HFFc6 (cell line): ENCODE data around the gene MN1. TPM values are rescaled to one million over a fixed set of nuclear protein-coding genes. Genes with fewer than 3 reads are reported as not detected.

ENCODE experiments used
- DNase-seq: peaks from one replicate; pipeline ENCODE4 v3.0.0-alpha.2; 2018
- H3K27ac Mint-ChIP-seq: 2 replicates; pipeline ENCODE4 v1.8.0; 2020; ENCODE audit warnings: mild to moderate bottlenecking, mixed read lengths
- H3K27me3 Mint-ChIP-seq: 2 replicates; pipeline ENCODE4 v1.8.0; 2021; ENCODE audit warnings: mild to moderate bottlenecking, moderate library complexity, mixed read lengths; ENCODE audit not compliant: insufficient read depth
- H3K36me3 Mint-ChIP-seq: 2 replicates; pipeline ENCODE4 v1.8.0; 2021; ENCODE audit warnings: low read depth, mixed read lengths
- H3K4me1 Mint-ChIP-seq: 2 replicates; pipeline ENCODE4 v1.8.0; 2020; ENCODE audit warnings: low read depth, mixed read lengths
- H3K4me3 Mint-ChIP-seq: 2 replicates; pipeline ENCODE4 v1.8.0; 2020; ENCODE audit warnings: mild to moderate bottlenecking, moderate library complexity, mixed read lengths
- H3K9me3 Mint-ChIP-seq: 2 replicates; pipeline ENCODE4 v1.8.0; 2020; ENCODE audit warnings: mild to moderate bottlenecking, mixed read lengths
- CTCF ChIP-seq: fragments of 200-600 bp; sonication (generic); IDR thresholded peaks from 2 replicates; pipeline ENCODE4 v1.5.0; 2021; ENCODE audit warnings: antibody characterized with exemption, mild to moderate bottlenecking
- total RNA-seq, 6 experiments: library from RNA; stranded (reverse); fragmentation: NEBNext Ultra II Directional; extraction: Animal tissue kit (Norgen Biotek cat#: 25700); gene quantifications; 2 replicates in 1 of 6; 3 replicates in 5 of 6; pipeline ENCODE4 v1.2.3, GENCODE V29; 2021

Gene MN1
- total RNA-seq, 6 experiments from 2014 or later = 0.09 to 0.14 (median 0.12) TPM

DNA sequence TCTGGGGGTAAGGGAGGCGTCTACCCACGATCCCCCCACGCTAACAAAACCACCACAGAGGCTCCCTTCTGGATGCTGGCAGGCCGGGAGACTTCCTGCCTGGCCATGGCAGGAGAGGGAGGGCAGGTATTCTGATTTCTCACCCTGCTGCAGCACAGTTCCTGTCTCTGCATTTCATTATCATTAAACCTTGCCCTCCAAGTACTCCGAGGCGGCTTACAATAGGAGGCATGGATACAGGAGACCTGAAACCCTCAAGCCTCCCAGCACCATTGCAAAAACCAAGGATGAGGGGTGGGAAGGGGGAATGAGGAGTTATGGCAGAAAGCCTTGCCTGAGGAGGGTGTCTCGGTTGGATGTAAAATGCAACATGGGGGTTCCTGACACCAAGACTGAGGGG is 44.1 kb upstream of the MN1 start:
- TF ChIP-seq CTCF = no peak
- Mint-ChIP-seq H3K36me3 (peaks cover 31% of the 10 kb centered on the region), H3K4me1 (peaks cover 17% of the 10 kb centered on the region), H3K27me3 (peaks cover 2% of the 10 kb centered on the region), H3K27ac (no peak overlapping the region), H3K4me3 (no peak overlapping the region), H3K9me3 (no peaks in the 10 kb centered on the region)
- no peak for DNase-seq

GRCh38 chr22:27844656-27845591 is 43.4 kb upstream of the MN1 start:
- DNase-seq = no peak
- H3K27ac Mint-ChIP-seq = no peak overlapping the region
- H3K27me3 Mint-ChIP-seq = peaks cover 2% of the 10 kb centered on the region
- H3K9me3 Mint-ChIP-seq = no peaks in the 10 kb centered on the region
- H3K4me3 Mint-ChIP-seq = no peak overlapping the region
- peaks cover 17% of the 10 kb centered on the region for H3K4me1 Mint-ChIP-seq
- no peak for TF ChIP-seq CTCF
- H3K36me3 Mint-ChIP-seq = peaks cover 26% of the 10 kb centered on the region

- H3K36me3 Mint-ChIP-seq = peaks cover 22% of the 10 kb centered on the region
- H3K9me3 Mint-ChIP-seq = no peaks in the 10 kb centered on the region
- DNase-seq = no peak
- H3K27ac Mint-ChIP-seq = no peak overlapping the region
- no peak for TF ChIP-seq CTCF
- peaks cover 17% of the 10 kb centered on the region for H3K4me1 Mint-ChIP-seq
- H3K4me3 Mint-ChIP-seq = no peak overlapping the region
- peaks cover 2% of the 10 kb centered on the region; the same call in 1 of the 2 replicates for H3K27me3 Mint-ChIP-seq
These were observed 42.7 kb upstream of the MN1 start for GRCh38 chr22:27844256-27844655.

DNA sequence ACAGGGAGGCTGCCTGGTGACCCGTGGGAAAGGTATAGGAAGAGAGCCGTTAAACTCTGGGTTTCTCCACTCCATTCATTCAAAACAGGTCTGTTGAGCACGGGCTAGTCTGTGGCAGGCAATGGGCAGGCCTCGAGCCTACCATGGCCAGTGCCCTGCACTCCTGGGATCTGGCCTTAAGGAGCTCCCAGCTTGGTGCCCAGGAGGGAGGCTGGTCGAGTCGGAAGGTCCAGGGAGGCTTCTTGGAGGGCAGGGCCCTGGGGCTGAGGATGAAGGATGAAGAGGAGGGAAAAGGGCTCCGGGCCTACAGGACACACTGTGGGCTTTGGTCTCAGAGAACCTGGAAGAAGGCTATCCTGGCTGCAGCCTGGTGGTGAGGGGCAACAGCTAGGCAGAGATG is 41.9 kb upstream of the MN1 start:
- no peak for DNase-seq
- 0 out of 2 replicates have a peak overlapping the region, but pooled peaks have one; percentile 3 for H3K27ac Mint-ChIP-seq
- peaks cover 17% of the 10 kb centered on the region for H3K4me1 Mint-ChIP-seq
- peaks cover 19% of the 10 kb centered on the region for H3K36me3 Mint-ChIP-seq
- no peak overlapping the region for H3K4me3 Mint-ChIP-seq
- no peak for TF ChIP-seq CTCF
- peaks cover 5% of the 10 kb centered on the region; the same call in 1 of the 2 replicates for H3K9me3 Mint-ChIP-seq
- H3K27me3 Mint-ChIP-seq = peaks cover 2% of the 10 kb centered on the region; the same call in 1 of the 2 replicates

- no peak for TF ChIP-seq CTCF
These were observed 41.3 kb upstream of the MN1 start for GRCh38 chr22:27842669-27843431.

More at GRCh38 chr22:27842669-27843431, 41.3 kb upstream of the MN1 start:
- peaks cover 17% of the 10 kb centered on the region for H3K4me1 Mint-ChIP-seq
- H3K36me3 Mint-ChIP-seq = peaks cover 15% of the 10 kb centered on the region
- H3K27ac Mint-ChIP-seq = peak overlapping the region; percentile 3; the same call in 1 of the 2 replicates
- H3K4me3 Mint-ChIP-seq = no peak overlapping the region
- peaks cover 2% of the 10 kb centered on the region; the same call in 1 of the 2 replicates for H3K27me3 Mint-ChIP-seq
- peaks cover 5% of the 10 kb centered on the region; the same call in 1 of the 2 replicates for H3K9me3 Mint-ChIP-seq
- DNase-seq = no peak
